NT2/D1 (cell line): ENCODE data around the gene TIPIN.

Experiments
- DNase-seq: peaks from one replicate; pipeline ENCODE4 v3.0.0-alpha.2; 2011; ENCODE audit warnings: low read depth, low spot score
- H3K27me3 ChIP-seq: 2 replicates; pipeline ENCODE4 v1.6.0; 2011; ENCODE audit warnings: mild to moderate bottlenecking; ENCODE audit not compliant: insufficient read length, insufficient read depth
- H3K36me3 ChIP-seq: 2 replicates; pipeline ENCODE4 v1.6.1; 2011; ENCODE audit warnings: mild to moderate bottlenecking, low read length, mixed read lengths; ENCODE audit not compliant: insufficient read depth, insufficient read length
- H3K4me1 ChIP-seq: 2 replicates; pipeline ENCODE4 v1.5.1; 2011; ENCODE audit not compliant: insufficient read depth, insufficient read length
- H3K4me3 ChIP-seq: 2 replicates; pipeline ENCODE4 v1.5.1; 2011; ENCODE audit warnings: low read depth; ENCODE audit not compliant: insufficient read length
- H3K9ac ChIP-seq: 2 replicates; pipeline ENCODE4 v1.6.0; 2011; ENCODE audit warnings: low read depth; ENCODE audit not compliant: insufficient read length
- H3K9me3 ChIP-seq: 2 replicates; pipeline ENCODE4 v1.5.1; 2011; ENCODE audit warnings: mild to moderate bottlenecking, low read length; ENCODE audit not compliant: insufficient read depth
- SUZ12 ChIP-seq: IDR thresholded peaks from 2 replicates; pipeline ENCODE4 v1.6.1; 2011; ENCODE audit not compliant: insufficient read length, insufficient read depth; ENCODE audit errors: extremely low read depth
- YY1 ChIP-seq: IDR thresholded peaks from 2 replicates; pipeline ENCODE4 v1.6.1; 2011; ENCODE audit not compliant: insufficient read length, insufficient read depth
- ZNF274 ChIP-seq: IDR thresholded peaks from 2 replicates; pipeline ENCODE4 v1.6.1; 2011; ENCODE audit warnings: mild to moderate bottlenecking, low read depth, low read length

TIPIN gene

GRCh38 chr15:66294157-66294931 is 62.1 kb downstream of the TIPIN start:
- peak overlapping the region; percentile 68 for H3K4me3 ChIP-seq
- peaks cover 9% of the 10 kb centered on the region for H3K4me1 ChIP-seq
- no peaks in the 10 kb centered on the region for H3K9me3 ChIP-seq
- H3K27me3 ChIP-seq, result peaks cover 3% of the 10 kb centered on the region
- peaks cover 12% of the 10 kb centered on the region for H3K36me3 ChIP-seq
- TF ChIP-seq SUZ12 (no peak), ZNF274 (no peak), YY1 (no peak)
- peak overlapping the region; percentile 90 for H3K9ac ChIP-seq
- DNase-seq, result no peak

GRCh38 chr15:66293419-66294156 is 62.9 kb downstream of the TIPIN start, which contains the start of gene DIS3L:
DIS3L (plus strand) TSS chr15:66293568; CDS start chr15:66293597, 29 bp downstream.
- H3K27me3 ChIP-seq, result peaks cover 3% of the 10 kb centered on the region
- peaks cover 12% of the 10 kb centered on the region for H3K36me3 ChIP-seq
- no peaks in the 10 kb centered on the region for H3K9me3 ChIP-seq
- TF ChIP-seq SUZ12, result no peak
- TF ChIP-seq ZNF274, result no peak
- TF ChIP-seq YY1, result no peak
- H3K4me1 ChIP-seq, result peaks cover 5% of the 10 kb centered on the region
- DNase-seq, result no peak
- H3K9ac ChIP-seq, result peak within 1 kb of the TSS; percentile 90
- peak within 1 kb of the TSS; percentile 68 for H3K4me3 ChIP-seq

DNA sequence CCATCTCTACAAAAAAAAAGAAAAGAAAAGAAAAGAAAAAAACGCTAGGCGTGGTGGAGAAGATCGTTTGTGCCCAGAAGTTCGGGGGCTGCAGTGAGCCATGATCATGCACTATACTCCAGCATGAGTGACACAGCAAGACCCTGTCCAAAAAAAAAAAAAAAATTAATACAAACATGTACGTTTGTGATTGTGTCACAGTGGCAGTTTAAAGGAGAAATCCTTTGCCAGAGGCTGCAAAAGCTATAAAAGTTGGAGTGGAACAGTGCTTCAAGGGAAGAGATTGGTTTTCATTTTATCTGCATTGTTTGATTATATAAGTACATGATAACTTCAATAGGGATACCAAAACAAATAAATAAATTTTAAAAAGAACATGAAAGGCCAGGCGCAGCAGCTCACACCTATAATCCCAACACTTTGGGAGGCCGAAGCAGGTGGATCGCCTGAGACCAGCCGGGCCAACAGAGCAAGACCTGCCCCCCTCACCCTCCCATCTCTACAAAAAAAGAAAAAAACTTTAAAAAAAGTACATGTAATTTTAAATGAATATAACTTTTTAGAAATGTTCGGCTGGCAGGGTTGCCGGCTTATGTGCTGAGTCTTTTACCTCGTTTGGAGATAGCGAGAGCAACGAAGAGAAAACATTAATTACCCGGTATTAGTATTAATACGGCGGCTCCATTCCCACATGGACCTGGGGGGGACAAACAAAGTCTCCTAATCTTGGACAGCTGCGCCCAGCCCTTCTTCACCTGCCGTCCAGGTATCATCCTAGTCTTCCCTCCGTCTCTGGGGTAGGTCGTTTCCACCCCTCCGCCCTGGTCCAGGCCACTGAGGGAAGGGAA is 63.7 kb downstream of the TIPIN start:
- Histone ChIP-seq H3K4me3 (peak overlapping the region; percentile 68), H3K4me1 (peaks cover 5% of the 10 kb centered on the region), H3K9ac (peak overlapping the region; percentile 90), H3K27me3 (peaks cover 3% of the 10 kb centered on the region), H3K36me3 (peaks cover 7% of the 10 kb centered on the region), H3K9me3 (no peaks in the 10 kb centered on the region)
- no peak for DNase-seq
- no peak for TF ChIP-seq SUZ12
- no peak for TF ChIP-seq ZNF274
- TF ChIP-seq YY1, result no peak

GRCh38 chr15:66291816-66292570 is 64.5 kb downstream of the TIPIN start:
- Histone ChIP-seq H3K36me3 (peaks cover 2% of the 10 kb centered on the region), H3K9me3 (no peaks in the 10 kb centered on the region), H3K4me3 (no peak overlapping the region), H3K4me1 (peaks cover 5% of the 10 kb centered on the region), H3K27me3 (peaks cover 3% of the 10 kb centered on the region), H3K9ac (no peak overlapping the region)
- TF ChIP-seq SUZ12 (no peak), ZNF274 (no peak), YY1 (no peak)
- DNase-seq, result no peak

DNA sequence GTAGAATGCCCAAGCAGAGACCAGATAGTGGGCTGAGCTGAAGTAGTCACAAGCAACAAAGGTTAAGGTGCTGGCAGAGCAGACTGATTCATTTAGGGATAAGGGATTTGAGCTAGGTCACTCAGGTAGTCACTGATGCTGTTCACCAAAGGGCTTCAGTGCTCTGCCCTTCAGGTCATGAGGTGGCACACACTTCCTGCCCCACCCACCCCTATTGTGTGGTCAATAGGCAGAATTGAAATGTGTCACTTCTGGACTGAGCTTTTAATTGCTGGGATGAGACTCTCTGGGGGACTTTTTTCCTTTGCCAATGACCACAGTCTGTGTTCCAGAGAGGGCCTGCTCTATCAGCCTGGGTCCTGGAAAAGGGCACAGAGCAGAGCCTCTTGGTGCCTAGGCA is 66.0 kb downstream of the TIPIN start:
- H3K9me3 ChIP-seq, result no peaks in the 10 kb centered on the region
- peaks cover 5% of the 10 kb centered on the region for H3K4me1 ChIP-seq
- no peak overlapping the region for H3K4me3 ChIP-seq
- DNase-seq, result no peak
- H3K36me3 ChIP-seq, result no peaks in the 10 kb centered on the region
- TF ChIP-seq ZNF274, result no peak
- TF ChIP-seq SUZ12, result no peak
- H3K27me3 ChIP-seq, result peaks cover 3% of the 10 kb centered on the region
- H3K9ac ChIP-seq, result no peak overlapping the region

DNA sequence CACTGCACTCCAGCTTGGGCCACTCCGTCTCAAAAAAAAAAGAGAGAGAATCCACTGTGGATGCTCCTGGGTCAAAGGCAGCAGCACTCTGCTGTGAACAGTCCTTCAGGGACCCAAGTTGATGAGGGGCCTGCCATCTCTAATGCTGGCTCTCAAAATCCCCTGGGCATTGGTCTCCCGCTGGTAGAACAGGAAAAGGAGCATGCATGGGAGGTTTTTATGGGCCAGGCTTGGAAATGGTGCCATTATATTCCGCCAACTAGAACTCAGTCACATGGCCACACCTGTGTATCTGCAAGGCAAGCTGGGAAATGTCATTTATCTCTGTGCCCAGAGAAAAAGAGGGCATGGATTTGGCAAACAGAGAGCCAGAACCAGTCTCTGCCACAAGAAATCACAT is 66.5 kb downstream of the TIPIN start:
- H3K36me3 ChIP-seq, result no peaks in the 10 kb centered on the region
- TF ChIP-seq ZNF274 (no peak), YY1 (no peak), SUZ12 (no peak)

More for the DNA sequence above, 66.5 kb downstream of the TIPIN start:
- no peak overlapping the region for H3K4me3 ChIP-seq
- no peak for DNase-seq
- H3K9me3 ChIP-seq, result no peaks in the 10 kb centered on the region
- H3K9ac ChIP-seq, result no peak overlapping the region
- peaks cover 5% of the 10 kb centered on the region for H3K4me1 ChIP-seq
- peaks cover 3% of the 10 kb centered on the region for H3K27me3 ChIP-seq
